Measurements from ENCODE around the gene ESRRG.

- no peak for TF ChIP-seq EZH2phosphoT487 (IDR thresholded peaks at IDR 0.05; ENCODE audit: insufficient read depth, low read depth)
- no peak for TF ChIP-seq EZH2 (IDR thresholded peaks at IDR 0.05; ENCODE audit: insufficient read depth, poor library complexity, severe bottlenecking)
These were observed 1.4 kb downstream of the ESRRG start for GRCh38 chr1:216721863-216722262.

Data from GM23248 (cell line).